ENCODE data around the gene CTF1.

- no peak for TF ChIP-seq CTCF (IDR thresholded peaks at IDR 0.05)
- no peak for TF ChIP-seq POLR2A (IDR thresholded peaks at IDR 0.05)
Observed at GRCh38 chr16:30902029-30902972, 5.9 kb downstream of the CTF1 start.

Data from lower leg skin (tissue), 3 donors.